Liver (tissue), 9 donors: ENCODE measurements around the gene TRIM75. TPM values are rescaled to one million over a fixed set of nuclear protein-coding genes. Genes with fewer than 3 reads are reported as not detected.

Source experiments
- DNase-seq: peaks from one replicate; pipeline ENCODE4 v3.0.0-alpha.2; 2017; ENCODE audit warnings: low spot score
- H3K27ac ChIP-seq, 2 donors: one replicate each; pipeline ENCODE4 v1.7.0; 2013; ENCODE audit warnings: inconsistent platforms in 2 of 2, low read length in 2 of 2, control low read depth in 1 of 2, low read depth in 1 of 2, mild to moderate bottlenecking in 1 of 2
- H3K27me3 ChIP-seq, 4 donors: one replicate each; pipeline versions ENCODE4 v1.6.1 to v1.7.0; 2013; ENCODE audit warnings: low read length in 3 of 4, inconsistent platforms in 1 of 4, mild to moderate bottlenecking in 1 of 4, moderate library complexity in 1 of 4; ENCODE audit not compliant: control insufficient read depth in 4 of 4, insufficient read depth in 4 of 4
- H3K36me3 ChIP-seq, 4 donors: one replicate each; pipeline versions ENCODE4 v1.6.1 to v1.7.0; 2013; ENCODE audit warnings: low read length in 3 of 4, mild to moderate bottlenecking in 3 of 4, low read depth in 1 of 4, moderate library complexity in 1 of 4; ENCODE audit not compliant: control insufficient read depth in 4 of 4, insufficient read depth in 3 of 4
- H3K4me1 ChIP-seq, 4 donors: one replicate each; pipeline versions ENCODE4 v1.6.1 to v1.7.0; 2013; ENCODE audit warnings: low read length in 3 of 4, mild to moderate bottlenecking in 3 of 4, moderate library complexity in 1 of 4; ENCODE audit not compliant: control insufficient read depth in 4 of 4, insufficient read depth in 4 of 4
- H3K4me3 ChIP-seq, 3 donors: one replicate each; pipeline versions ENCODE4 v1.6.1 to v1.7.0; 2013; ENCODE audit warnings: low read length in 3 of 3, control low read depth in 1 of 3, low read depth in 1 of 3, mild to moderate bottlenecking in 1 of 3
- H3K9ac ChIP-seq, 2 donors: one replicate each; pipeline ENCODE4 v1.7.0; 2013; ENCODE audit warnings: low read length in 2 of 2, mild to moderate bottlenecking in 2 of 2, moderate library complexity in 2 of 2, control low read depth in 1 of 2, low read depth in 1 of 2
- H3K9me3 ChIP-seq, 4 donors: one replicate each; pipeline versions ENCODE4 v1.6.1 to v1.7.0; 2013; ENCODE audit warnings: low read length in 3 of 4; ENCODE audit not compliant: control insufficient read depth in 4 of 4
- ATF3 ChIP-seq: IDR thresholded peaks from 2 replicates; pipeline ENCODE4 v1.6.1; 2016; ENCODE audit warnings: antibody characterized with exemption
- CTCF ChIP-seq: fragments of 150-350 bp; IDR thresholded peaks from 2 replicates; pipeline ENCODE4 v1.5.1; 2017; ENCODE audit warnings: improper control_type of control experiment, low read depth, low read length; ENCODE audit not compliant: missing input control
- EGR1 ChIP-seq, 2 donors: IDR thresholded peaks; 2 replicates each; pipeline ENCODE4 v1.6.1; 2016 to 2018; ENCODE audit warnings: antibody characterized with exemption in 2 of 2, low read depth in 2 of 2
- FOXA2 ChIP-seq: IDR thresholded peaks from 2 replicates; pipeline ENCODE4 v1.6.1; 2016; ENCODE audit warnings: antibody characterized with exemption
- GABPA ChIP-seq, 2 donors: IDR thresholded peaks in 1 of 2; conservative IDR thresholded peaks in 1 of 2; 2 replicates each; pipeline ENCODE4 v1.6.1; 2016; ENCODE audit warnings: antibody characterized with exemption in 2 of 2, mild to moderate bottlenecking in 1 of 2, moderate library complexity in 1 of 2
- HNF4A ChIP-seq, 2 donors: conservative IDR thresholded peaks; 2 replicates each; pipeline ENCODE4 v1.6.1; 2016; ENCODE audit warnings: antibody characterized with exemption in 2 of 2, mild to moderate bottlenecking in 2 of 2
- HNF4G ChIP-seq: IDR thresholded peaks from 2 replicates; pipeline ENCODE4 v1.6.1; 2016; ENCODE audit warnings: antibody characterized with exemption
- JUND ChIP-seq, 2 donors: IDR thresholded peaks; 2 replicates each; pipeline ENCODE4 v1.6.1; 2016; ENCODE audit warnings: antibody characterized with exemption in 2 of 2
- MAX ChIP-seq: IDR thresholded peaks from 2 replicates; pipeline ENCODE4 v1.6.1; 2016; ENCODE audit warnings: antibody characterized with exemption
- NR2F2 ChIP-seq: IDR thresholded peaks from 2 replicates; pipeline ENCODE4 v1.6.1; 2016; ENCODE audit warnings: antibody characterized with exemption
- RAD21 ChIP-seq, 2 donors: IDR thresholded peaks; 2 replicates each; pipeline ENCODE4 v1.6.1; 2016; ENCODE audit warnings: antibody characterized with exemption in 2 of 2, mild to moderate bottlenecking in 2 of 2
- REST ChIP-seq: IDR thresholded peaks from 2 replicates; pipeline ENCODE4 v1.6.1; 2016; ENCODE audit warnings: antibody characterized with exemption, mild to moderate bottlenecking
- RXRA ChIP-seq, 2 donors: IDR thresholded peaks; 2 replicates each; pipeline ENCODE4 v1.6.1; 2017 to 2018; ENCODE audit warnings: antibody characterized with exemption in 2 of 2, mild to moderate bottlenecking in 1 of 2
- SP1 ChIP-seq: IDR thresholded peaks from 2 replicates; pipeline ENCODE4 v1.6.1; 2018; ENCODE audit warnings: antibody characterized with exemption, mild to moderate bottlenecking
- TAF1 ChIP-seq: conservative IDR thresholded peaks from 2 replicates; pipeline ENCODE4 v1.6.1; 2016; ENCODE audit warnings: antibody characterized with exemption, mild to moderate bottlenecking
- YY1 ChIP-seq: IDR thresholded peaks from 2 replicates; pipeline ENCODE4 v1.6.1; 2016; ENCODE audit warnings: antibody characterized with exemption, mild to moderate bottlenecking
- ZBTB33 ChIP-seq: IDR thresholded peaks from 2 replicates; pipeline ENCODE4 v1.6.1; 2016; ENCODE audit warnings: antibody characterized with exemption
- WGBS: extraction: QIAGEN DNeasy Blood & Tissue Kit; methylation state at CpG from one replicate; pipeline ENCODE4 v1.1.7; 2013; 5-methylcytosine and 5-hydroxymethylcytosine counted together
- polyA plus RNA-seq, 2 donors: library from polyadenylated mRNA; stranded (reverse) in 1 of 2; unstranded in 1 of 2; fragments of 200-250 nt in 1 of 2; fragments of >200 nt in 1 of 2; fragmentation: Nextera tagmentation in 1 of 2; extraction: Ambion mirVana in 1 of 2; gene quantifications; one replicate each; pipeline versions ENCODE4 v1.2.1 to v1.2.3, GENCODE V29; 2013 to 2015
- total RNA-seq, 2 donors: library from RNA; depleted of rRNA; stranded (reverse); fragments of >200 nt; gene quantifications; one replicate each; pipeline ENCODE4 v1.2.3, GENCODE V29; 2014
- donor health status: healthy.
- donor health status: healthy.
- donor health status: healthy.
- donor health status: healthy.
- donor health status: healthy.

TRIM75 gene
- not detected for total RNA-seq
- polyA plus RNA-seq: not detected

DNA sequence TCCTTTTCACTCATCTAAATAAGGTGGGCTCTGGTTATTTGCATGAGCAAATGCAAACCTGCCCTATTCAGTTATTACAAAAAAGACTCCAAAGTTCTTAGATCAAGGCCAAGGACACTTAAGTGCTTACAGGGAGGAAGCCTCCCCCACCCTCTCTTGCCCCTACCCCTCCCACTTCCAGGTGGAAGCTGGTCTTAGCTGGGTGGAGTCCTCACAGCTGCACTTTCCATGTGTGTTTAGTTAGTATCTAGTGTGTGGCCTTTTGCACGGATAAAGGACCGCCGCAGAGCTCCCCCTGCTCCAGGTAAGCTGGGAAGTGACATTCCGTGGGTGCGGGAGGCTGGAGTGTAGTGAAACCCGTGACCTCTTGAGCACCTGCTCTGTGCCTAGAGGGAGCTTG is at the start of gene TRIM75:
Gene TRIM75 (plus strand): TSS at position 222 of the 400 bp plus-strand sequence. CDS start 5,282 bp downstream, outside the sequence.
- 78% methylated on average over 6 of the region's 6 CpGs for WGBS

GRCh38 chr4:165005352-165005925 is 48.2 kb upstream of the TRIM75 start:
- 78% methylated on average over 6 of the region's 6 CpGs for WGBS
- DNase-seq: no peak
- Histone ChIP-seq H3K27ac (no peak overlapping the region), H3K27me3 (no peaks in the 10 kb centered on the region), H3K9ac (no peak overlapping the region), H3K9me3 (no peaks in the 10 kb centered on the region), H3K4me3 (no peak overlapping the region), H3K4me1 (peaks cover 0 to 4% (median 0%) of the 10 kb centered on the region in 4 donors), H3K36me3 (no peaks in the 10 kb centered on the region)
- no peak for TF ChIP-seq MAX
- TF ChIP-seq JUND (IDR thresholded peaks at IDR 0.05): no peak
- TF ChIP-seq ZBTB33: no peak
- no peak for TF ChIP-seq HNF4A (conservative IDR thresholded peaks at IDR 0.05)
- no peak for TF ChIP-seq HNF4G
- TF ChIP-seq GABPA (IDR thresholded peaks at IDR 0.05 in 1 of 2, conservative IDR thresholded peaks at IDR 0.05 in 1 of 2): no peak
- TF ChIP-seq YY1: no peak
- TF ChIP-seq REST: no peak
- no peak for TF ChIP-seq TAF1
- TF ChIP-seq RXRA (IDR thresholded peaks at IDR 0.05): no peak
- TF ChIP-seq RAD21 (IDR thresholded peaks at IDR 0.05): no peak
- TF ChIP-seq FOXA2: no peak
- TF ChIP-seq SP1: no peak
- no peak for TF ChIP-seq CTCF
- TF ChIP-seq EGR1 (IDR thresholded peaks at IDR 0.05; ENCODE audit: low read depth in 2 of 2): no peak
- TF ChIP-seq ATF3: no peak
- TF ChIP-seq NR2F2: no peak

More for the DNA sequence above, at the start of gene TRIM75:
- H3K9ac ChIP-seq: no peak within 1 kb of the TSS
- H3K4me3 ChIP-seq: no peak within 1 kb of the TSS
- H3K27me3 ChIP-seq: no peaks in the 10 kb centered on the region
- DNase-seq: no peak
- H3K9me3 ChIP-seq: no peaks in the 10 kb centered on the region
- H3K4me1 ChIP-seq: no peaks in the 10 kb centered on the region
- H3K27ac ChIP-seq: no peak within 1 kb of the TSS
- TF ChIP-seq YY1 (no peak), HNF4G (no peak), RXRA (IDR thresholded peaks at IDR 0.05) (no peak), EGR1 (IDR thresholded peaks at IDR 0.05; ENCODE audit: low read depth in 2 of 2) (no peak), HNF4A (conservative IDR thresholded peaks at IDR 0.05) (no peak), TAF1 (no peak), FOXA2 (no peak), RAD21 (IDR thresholded peaks at IDR 0.05) (no peak), SP1 (no peak)
- H3K36me3 ChIP-seq: no peaks in the 10 kb centered on the region
